HEK293 (cell line): ENCODE measurements around the gene SENP7.

ENCODE experiments used
- ATF2 ChIP-seq: fragments of 450-650 bp; formaldehyde crosslinking; IDR thresholded peaks from 2 replicates; pipeline ENCODE4 v1.5.1; 2016; ENCODE audit warnings: missing biosample characterization, missing genetic modification characterization, low read depth
- CTCF ChIP-seq: fragments of 450-650 bp; formaldehyde crosslinking; IDR thresholded peaks from 2 replicates; pipeline ENCODE4 v1.5.1; 2016; ENCODE audit warnings: missing biosample characterization, missing genetic modification characterization
- PBX3 ChIP-seq: sonication (generic); formaldehyde crosslinking; IDR thresholded peaks from 2 replicates; pipeline ENCODE4 v1.8.1; 2022; ENCODE audit warnings: mild to moderate bottlenecking, moderate library complexity, missing genetic modification reagents
- SP2 ChIP-seq: fragments of 450-650 bp; formaldehyde crosslinking; IDR thresholded peaks from 2 replicates; pipeline ENCODE4 v1.5.1; 2016; ENCODE audit warnings: missing biosample characterization, missing genetic modification characterization
- ZFP37 ChIP-seq: fragments of 450-650 bp; formaldehyde crosslinking; IDR thresholded peaks from 2 replicates; pipeline ENCODE4 v1.5.1; 2016; ENCODE audit warnings: missing biosample characterization, missing genetic modification characterization
- ZFP41 ChIP-seq: fragments of 450-650 bp; formaldehyde crosslinking; IDR thresholded peaks from 2 replicates; pipeline ENCODE4 v1.5.1; 2016; ENCODE audit warnings: missing biosample characterization, missing genetic modification characterization, borderline replicate concordance
- ZFP69B ChIP-seq: fragments of 450-650 bp; formaldehyde crosslinking; IDR thresholded peaks from 2 replicates; pipeline ENCODE4 v1.5.1; 2016; ENCODE audit warnings: missing biosample characterization, missing genetic modification characterization
- ZNF112 ChIP-seq: fragments of 450-650 bp; formaldehyde crosslinking; IDR thresholded peaks from 2 replicates; pipeline ENCODE4 v1.5.0; 2017; ENCODE audit warnings: missing biosample characterization, missing genetic modification characterization
- ZNF2 ChIP-seq: fragments of 450-650 bp; formaldehyde crosslinking; IDR thresholded peaks from 2 replicates; pipeline ENCODE4 v1.5.1; 2016; ENCODE audit warnings: missing biosample characterization, missing genetic modification characterization
- ZNF777 ChIP-seq: fragments of 450-650 bp; formaldehyde crosslinking; IDR thresholded peaks from 2 replicates; pipeline ENCODE4 v1.5.1; 2017; ENCODE audit warnings: missing biosample characterization, missing genetic modification characterization, borderline replicate concordance

GRCh38 chr3:101484805-101485620 lies 28.0 kb downstream of the SENP7 start:
- TF ChIP-seq ZFP69B (no peak), CTCF (tag by site-specific recombination) (no peak), ZFP41 (tag by site-specific recombination) (no peak), ZFP37 (tag by site-specific recombination) (no peak), ZNF112 (no peak), ZNF777 (tag by site-specific recombination) (no peak), ATF2 (tag by site-specific recombination) (no peak), SP2 (tag by site-specific recombination) (no peak), PBX3 (CRISPR knock-in tag) (no peak), ZNF2 (tag by site-specific recombination) (no peak)
